ENCODE measurements around the gene KNOP1. TPM values are rescaled to one million over a fixed set of nuclear protein-coding genes. Genes with fewer than 3 reads are reported as not detected.

The KNOP1 gene
- total RNA-seq, 1 experiment from 2014 or later = 13.6 TPM

GRCh38 chr16:19657831-19658230, 60.2 kb downstream of the KNOP1 start:
- ATAC-seq = no peak
- Histone ChIP-seq H3K4me2 (ENCODE audit: low read length) (no peak overlapping the region), H3K27ac (ENCODE audit: low read length) (no peak overlapping the region), H2AFZ (ENCODE audit: low read length) (no peak overlapping the region), H3K27me3 (ENCODE audit: low read length) (no peaks in the 10 kb centered on the region), H3K4me3 (ENCODE audit: low read length) (no peak overlapping the region), H3K79me2 (ENCODE audit: low read length) (no peaks in the 10 kb centered on the region), H3K36me3 (ENCODE audit: low read depth, low read length) (no peaks in the 10 kb centered on the region), H4K20me1 (ENCODE audit: low read length) (no peaks in the 10 kb centered on the region), H3K4me1 (ENCODE audit: insufficient read depth, low read length) (no peaks in the 10 kb centered on the region), H3K9ac (ENCODE audit: low read length) (no peak overlapping the region), H3F3A (ENCODE audit: low read length, unreplicated experiment) (no peaks in the 10 kb centered on the region), H3K9me3 (ENCODE audit: low read length) (no peaks in the 10 kb centered on the region), H3K9me2 (replicated peaks; ENCODE audit: low read length) (no peaks in the 10 kb centered on the region)
- BruUV-seq (replicated peaks) = no TSS peak
- no peak for DNase-seq
- intact Hi-C loops (cut with micrococcal nuclease) = no loop called here
- CTCF ChIA-PET = no interaction called here
- POLR2A ChIA-PET (ENCODE audit: unreplicated experiment) = no interaction called here
- TF ChIP-seq CTCF (conservative IDR thresholded peaks at IDR 0.05; ENCODE audit: low read depth, low read length) = no peak
- TF ChIP-seq EZH2 (IDR thresholded peaks at IDR 0.05; ENCODE audit: low read length, unreplicated experiment) = no peak
- TF ChIP-seq EZH2phosphoT487 (IDR thresholded peaks at IDR 0.05; ENCODE audit: borderline replicate concordance, low read length) = no peak

- TF ChIP-seq EZH2phosphoT487 (IDR thresholded peaks at IDR 0.05; ENCODE audit: borderline replicate concordance, low read length) (no peak), CTCF (conservative IDR thresholded peaks at IDR 0.05; ENCODE audit: low read depth, low read length) (no peak), EZH2 (IDR thresholded peaks at IDR 0.05; ENCODE audit: low read length, unreplicated experiment) (no peak)
- Histone ChIP-seq H3K79me2 (ENCODE audit: low read length) (no peaks in the 10 kb centered on the region), H4K20me1 (ENCODE audit: low read length) (no peaks in the 10 kb centered on the region), H3K27me3 (ENCODE audit: low read length) (no peaks in the 10 kb centered on the region), H2AFZ (ENCODE audit: low read length) (no peak overlapping the region), H3K36me3 (ENCODE audit: low read depth, low read length) (no peaks in the 10 kb centered on the region), H3K4me2 (ENCODE audit: low read length) (no peak overlapping the region), H3K27ac (ENCODE audit: low read length) (no peak overlapping the region), H3K9ac (ENCODE audit: low read length) (no peak overlapping the region), H3K4me3 (ENCODE audit: low read length) (no peak overlapping the region), H3K9me2 (replicated peaks; ENCODE audit: low read length) (no peaks in the 10 kb centered on the region), H3K9me3 (ENCODE audit: low read length) (no peaks in the 10 kb centered on the region), H3F3A (ENCODE audit: low read length, unreplicated experiment) (no peaks in the 10 kb centered on the region), H3K4me1 (ENCODE audit: insufficient read depth, low read length) (no peaks in the 10 kb centered on the region)
- intact Hi-C loops (cut with micrococcal nuclease) = no loop called here
- POLR2A ChIA-PET (ENCODE audit: unreplicated experiment) = no interaction called here
- CTCF ChIA-PET = no interaction called here
- DNase-seq (no peak), ATAC-seq (no peak)
- no TSS peak for BruUV-seq (replicated peaks)
These were observed 62.7 kb downstream of the KNOP1 start for GRCh38 chr16:19655242-19655777.

- intact Hi-C loops (cut with micrococcal nuclease) = no loop called here
- no peak overlapping the region for H3K4me2 ChIP-seq (ENCODE audit: low read length)
- H3K9ac ChIP-seq (ENCODE audit: low read length) = no peak overlapping the region
- no peaks in the 10 kb centered on the region for H3K79me2 ChIP-seq (ENCODE audit: low read length)
- no peaks in the 10 kb centered on the region for H3K9me3 ChIP-seq (ENCODE audit: low read length)
- DNase-seq = no peak
- ATAC-seq = no peak
- H3K9me2 ChIP-seq (replicated peaks; ENCODE audit: low read length) = no peaks in the 10 kb centered on the region
- no TSS peak for BruUV-seq (replicated peaks)
- no peak for TF ChIP-seq CTCF (conservative IDR thresholded peaks at IDR 0.05; ENCODE audit: low read depth, low read length)
- no peak for TF ChIP-seq EZH2phosphoT487 (IDR thresholded peaks at IDR 0.05; ENCODE audit: borderline replicate concordance, low read length)
- no peak for TF ChIP-seq EZH2 (IDR thresholded peaks at IDR 0.05; ENCODE audit: low read length, unreplicated experiment)
- no peaks in the 10 kb centered on the region for H3K36me3 ChIP-seq (ENCODE audit: low read depth, low read length)
- no peak overlapping the region for H3K4me3 ChIP-seq (ENCODE audit: low read length)
- H3K4me1 ChIP-seq (ENCODE audit: insufficient read depth, low read length) = no peaks in the 10 kb centered on the region
- no peaks in the 10 kb centered on the region for H3K27me3 ChIP-seq (ENCODE audit: low read length)
- ChIA-PET POLR2A (ENCODE audit: unreplicated experiment) (no interaction called here), CTCF (no interaction called here)
- no peaks in the 10 kb centered on the region for H4K20me1 ChIP-seq (ENCODE audit: low read length)
- H2AFZ ChIP-seq (ENCODE audit: low read length) = no peak overlapping the region
- H3K27ac ChIP-seq (ENCODE audit: low read length) = no peak overlapping the region
- H3F3A ChIP-seq (ENCODE audit: low read length, unreplicated experiment) = no peaks in the 10 kb centered on the region
These were observed 63.9 kb downstream of the KNOP1 start for GRCh38 chr16:19654147-19654546.

Other genes with a start within 250 kb of the KNOP1 start
- gene GDE1, start 196.1 kb downstream of the KNOP1 start, total RNA-seq (2014; rRNA removed) = 45.6 and 50.7 TPM in 2 replicates
- 5.4 and 10.0 TPM in 2 replicates for gene CCP110, start 194.3 kb downstream of the KNOP1 start, total RNA-seq (2014; rRNA removed)
- 2.9 and 9.1 TPM in 2 replicates for gene VPS35L, start 162.5 kb downstream of the KNOP1 start, total RNA-seq (2014; rRNA removed)
- 3.3 and 8.9 TPM in 2 replicates for gene IQCK, start within 50 bp of the KNOP1 start, total RNA-seq (2014; rRNA removed)
- gene GPRC5B, start 166.6 kb upstream of the KNOP1 start, total RNA-seq (2014; rRNA removed) = 5.5 and 12.4 TPM in 2 replicates

Measured in PC-3 (cell line).